HG02678 (cell line): ENCODE results near the gene MICB.

ENCODE experiments used
- ATAC-seq: cut with Tn5 transposase; IDR thresholded peaks from one replicate; pipeline ENCODE4 v1.9.1; 2021; ENCODE audit warnings: mild to moderate bottlenecking, moderate library complexity; ENCODE audit not compliant: unreplicated experiment

MICB gene

GRCh38 chr6:31559606-31559957 is 61.6 kb downstream of the MICB start:
- ATAC-seq, result no peak

DNA sequence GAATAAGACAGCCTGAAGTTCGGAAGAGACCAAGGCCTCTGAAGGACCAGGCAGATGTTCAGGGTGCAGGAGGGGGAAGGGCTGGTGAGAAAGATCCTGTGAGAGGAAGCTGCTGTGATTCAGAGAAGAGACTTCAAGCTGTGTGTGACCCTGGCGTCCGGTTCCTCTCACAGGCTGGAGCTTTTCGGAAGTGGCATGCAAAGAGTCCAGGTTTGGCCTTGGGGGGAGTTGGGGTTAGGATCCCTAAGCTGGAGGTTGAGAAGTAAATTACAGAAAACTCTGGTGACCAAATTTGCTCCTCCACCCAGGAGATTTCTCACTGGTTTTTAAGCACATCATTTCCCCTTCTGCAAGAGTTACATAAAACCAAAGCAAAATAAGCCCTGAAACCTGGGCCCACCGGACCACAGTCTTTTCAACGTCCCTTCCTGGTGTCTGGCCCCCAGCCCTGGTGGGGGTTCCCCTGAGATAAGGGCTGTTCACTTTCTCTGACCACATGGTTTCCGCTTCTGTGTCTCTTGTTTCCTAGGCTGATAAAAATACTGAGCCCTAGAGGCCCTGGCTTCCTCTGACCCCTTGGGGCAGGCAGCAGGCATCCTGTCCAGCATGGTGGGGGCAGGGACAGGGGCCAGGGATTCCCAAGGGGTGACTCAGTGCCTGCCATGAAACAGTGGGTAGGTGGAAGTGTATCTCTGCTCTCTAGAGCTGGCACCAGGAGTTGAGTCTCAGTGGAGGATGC is 62.2 kb downstream of the MICB start:
- ATAC-seq, result peak; percentile 70

DNA sequence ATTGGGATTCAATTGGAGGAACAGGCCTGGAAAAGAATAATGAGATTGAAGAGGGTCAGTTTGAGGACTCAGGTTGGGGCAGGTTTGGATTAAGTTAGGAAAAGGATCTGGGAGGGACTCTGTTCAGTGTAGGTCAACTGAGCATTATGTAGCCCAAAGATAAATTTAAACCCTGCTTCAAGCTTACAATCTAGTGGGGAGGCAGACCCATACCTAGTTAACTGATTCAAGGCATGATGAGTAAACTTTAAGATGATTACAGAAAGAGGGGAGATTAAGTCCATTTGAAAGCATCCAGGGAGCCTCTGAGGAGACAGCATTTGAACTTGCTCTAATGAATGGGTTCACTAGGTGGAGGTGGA is 62.7 kb downstream of the MICB start:
- no peak for ATAC-seq
